Measurements from ENCODE around the gene SSH2. TPM values are rescaled to one million over a fixed set of nuclear protein-coding genes. Genes with fewer than 3 reads are reported as not detected.
A peak's percentile ranks its signal among the peaks of the same experiment; 100 is the strongest.

SSH2 gene
- total RNA-seq, 4 donors from 2014 or later = 20.7 to 31.1 (median 23.1) TPM

DNA sequence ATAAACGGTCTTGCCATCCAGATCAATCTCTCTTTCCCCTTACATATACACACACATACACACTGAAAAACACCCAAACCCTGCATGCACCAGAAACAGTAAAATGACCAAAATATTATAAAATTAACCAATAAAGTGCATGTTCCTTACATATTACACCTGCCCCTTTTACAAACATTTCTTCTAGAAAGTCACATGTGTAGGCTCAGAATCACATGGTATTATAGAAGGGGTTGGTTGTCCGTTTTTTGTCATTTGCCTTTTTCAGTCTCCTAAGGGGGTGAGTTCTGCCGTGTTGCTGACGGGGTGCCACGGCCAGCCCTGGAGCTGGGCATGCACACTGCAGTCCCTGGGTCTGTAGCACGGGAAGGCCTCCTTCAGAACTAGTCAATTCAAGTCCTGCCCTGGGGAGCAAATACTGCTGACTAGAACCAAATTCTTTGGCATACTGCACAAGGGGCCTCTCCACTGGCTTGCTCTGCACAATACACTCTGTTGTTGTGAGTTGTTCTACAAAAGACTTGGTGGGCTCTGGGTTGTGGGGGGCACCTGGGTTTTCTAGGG, 299.3 kb downstream of the SSH2 start:
- Histone ChIP-seq H3K4me3 (no peak overlapping the region), H3K27me3 (no peaks in the 10 kb centered on the region), H3K27ac (replicated peaks in 1 of 4) (no peak overlapping the region), H3K9me3 (no peaks in the 10 kb centered on the region), H3K36me3 (peaks cover 13 to 63% (median 37%) of the 10 kb centered on the region in 4 donors), H3K4me1 (peaks cover 5 to 30% (median 26%) of the 10 kb centered on the region in 4 donors)
- DNase-seq (ENCODE audit: extremely low spot score) = no peak
- WGBS = 75% methylated on average over 6 of the region's 6 CpGs
- TF ChIP-seq EP300 (IDR thresholded peaks at IDR 0.05) = no peak
- intact Hi-C loops (cut with DNase I) = no loop called here

DNA sequence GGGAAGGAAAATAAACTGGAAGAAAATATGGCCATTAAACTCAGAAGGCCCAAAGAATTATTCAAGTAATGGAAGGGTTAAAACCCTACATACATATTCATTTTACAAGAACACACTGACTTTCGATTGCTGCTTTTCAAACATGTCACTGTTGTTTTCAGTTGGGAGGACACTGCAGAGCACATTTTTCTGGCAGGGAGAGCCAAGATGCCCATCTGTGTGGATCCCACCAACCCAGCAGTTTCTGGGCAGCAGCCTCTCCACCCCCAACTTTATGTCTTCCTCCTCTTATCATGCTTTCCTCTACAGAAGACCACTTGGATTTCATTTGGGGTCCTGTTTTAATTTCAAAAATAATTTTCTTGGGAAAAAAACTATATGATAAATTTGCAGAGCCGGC, 300.2 kb downstream of the SSH2 start:
- DNase-seq (ENCODE audit: extremely low spot score) = no peak
- TF ChIP-seq POLR2AphosphoS5 (IDR thresholded peaks at IDR 0.05) = no peak
- no peak for TF ChIP-seq EP300 (IDR thresholded peaks at IDR 0.05)
- TF ChIP-seq, protein P1, sequence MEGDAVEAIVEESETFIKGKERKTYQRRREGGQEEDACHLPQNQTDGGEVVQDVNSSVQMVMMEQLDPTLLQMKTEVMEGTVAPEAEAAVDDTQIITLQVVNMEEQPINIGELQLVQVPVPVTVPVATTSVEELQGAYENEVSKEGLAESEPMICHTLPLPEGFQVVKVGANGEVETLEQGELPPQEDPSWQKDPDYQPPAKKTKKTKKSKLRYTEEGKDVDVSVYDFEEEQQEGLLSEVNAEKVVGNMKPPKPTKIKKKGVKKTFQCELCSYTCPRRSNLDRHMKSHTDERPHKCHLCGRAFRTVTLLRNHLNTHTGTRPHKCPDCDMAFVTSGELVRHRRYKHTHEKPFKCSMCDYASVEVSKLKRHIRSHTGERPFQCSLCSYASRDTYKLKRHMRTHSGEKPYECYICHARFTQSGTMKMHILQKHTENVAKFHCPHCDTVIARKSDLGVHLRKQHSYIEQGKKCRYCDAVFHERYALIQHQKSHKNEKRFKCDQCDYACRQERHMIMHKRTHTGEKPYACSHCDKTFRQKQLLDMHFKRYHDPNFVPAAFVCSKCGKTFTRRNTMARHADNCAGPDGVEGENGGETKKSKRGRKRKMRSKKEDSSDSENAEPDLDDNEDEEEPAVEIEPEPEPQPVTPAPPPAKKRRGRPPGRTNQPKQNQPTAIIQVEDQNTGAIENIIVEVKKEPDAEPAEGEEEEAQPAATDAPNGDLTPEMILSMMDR (IDR thresholded peaks at IDR 0.05) = no peak
- no peak for TF ChIP-seq POLR2A (IDR thresholded peaks at IDR 0.05; ENCODE audit: low read depth)
- H3K9me3 ChIP-seq = no peaks in the 10 kb centered on the region
- H3K36me3 ChIP-seq = peaks cover 13 to 54% (median 28%) of the 10 kb centered on the region in 4 donors
- no peak overlapping the region for H3K4me3 ChIP-seq
- no peaks in the 10 kb centered on the region for H3K27me3 ChIP-seq
- no peak overlapping the region for H3K27ac ChIP-seq (replicated peaks in 1 of 4)
- WGBS = 80% methylated on average over 2 of the region's 2 CpGs
- intact Hi-C loops (cut with DNase I) = loop anchor here (5.0 to 10.0 kb wide), 2 partner anchors 43 to 295 kb away; partner anchors contain the start of gene GIT1
- peaks cover 10 to 30% (median 26%) of the 10 kb centered on the region in 4 donors for H3K4me1 ChIP-seq

DNA sequence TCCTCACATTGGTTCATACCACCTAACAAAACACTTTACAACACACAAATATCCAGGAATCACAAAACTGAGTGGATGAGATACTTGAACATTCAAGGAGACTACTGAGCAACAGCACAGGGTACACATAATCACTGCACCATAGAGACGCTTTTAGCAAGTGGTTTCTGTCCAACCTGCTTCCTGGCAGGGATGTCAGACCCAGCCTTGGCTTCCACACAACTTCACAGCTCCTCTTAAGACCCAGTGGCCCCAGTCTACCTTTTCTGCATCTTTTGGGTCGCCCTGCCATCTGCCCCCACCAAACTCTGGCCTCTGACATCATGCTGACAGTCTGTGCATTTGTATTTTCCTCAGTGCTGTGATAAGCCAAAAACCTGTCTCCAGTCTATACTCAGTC, 301.4 kb downstream of the SSH2 start:
- Histone ChIP-seq H3K36me3 (peaks cover 13 to 42% (median 24%) of the 10 kb centered on the region in 4 donors), H3K4me1 (peaks cover 6 to 30% (median 26%) of the 10 kb centered on the region in 4 donors), H3K4me3 (no peak overlapping the region), H3K27me3 (no peaks in the 10 kb centered on the region), H3K9me3 (no peaks in the 10 kb centered on the region), H3K27ac (replicated peaks in 1 of 4) (peak overlapping the region; percentile 50 to 67 (median 62))
- TF ChIP-seq, protein P1 (IDR thresholded peaks at IDR 0.05) = no peak
- TF ChIP-seq EP300 (IDR thresholded peaks at IDR 0.05) (no peak), POLR2A (IDR thresholded peaks at IDR 0.05; ENCODE audit: low read depth) (no peak), POLR2AphosphoS5 (IDR thresholded peaks at IDR 0.05) (no peak)
- no peak for DNase-seq (ENCODE audit: extremely low spot score)
- intact Hi-C loops (cut with DNase I) = loop anchor here (5.0 to 10.0 kb wide), 2 partner anchors 41 to 296 kb away; partner anchors contain the start of gene GIT1
- WGBS = 58% methylated on average over 2 of the region's 2 CpGs

DNA sequence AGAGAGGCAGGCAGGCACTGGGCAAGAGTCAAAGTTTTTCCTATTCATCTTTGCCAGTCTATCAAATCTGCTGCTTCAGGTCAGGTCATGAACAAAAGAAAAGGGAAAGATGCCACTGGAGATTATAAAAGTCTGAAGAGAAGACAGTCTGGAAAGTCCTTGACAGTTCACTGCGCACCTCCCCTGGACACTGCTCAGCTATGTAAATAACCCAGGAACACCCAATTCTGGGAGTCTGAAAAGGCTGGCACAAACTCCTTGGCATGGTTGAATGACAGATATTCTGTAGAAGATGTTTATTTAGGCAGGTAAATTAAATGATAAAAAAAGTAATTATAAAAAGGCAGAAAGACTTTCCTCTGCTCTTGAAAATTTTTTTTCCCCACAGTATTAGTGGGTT, 302.1 kb downstream of the SSH2 start:
- Histone ChIP-seq H3K27me3 (no peaks in the 10 kb centered on the region), H3K4me1 (peaks cover 10 to 35% (median 31%) of the 10 kb centered on the region in 4 donors), H3K4me3 (no peak overlapping the region), H3K36me3 (peaks cover 13 to 42% (median 24%) of the 10 kb centered on the region in 4 donors), H3K27ac (replicated peaks in 1 of 4) (peak overlapping the region; percentile 35 to 67 (median 62)), H3K9me3 (no peaks in the 10 kb centered on the region)
- WGBS = 83% methylated on average over 1 of the region's 1 CpG
- intact Hi-C loops (cut with DNase I) = loop anchor here (5.0 to 10.0 kb wide), 2 partner anchors 41 to 297 kb away; partner anchors contain the start of gene GIT1
- DNase-seq (ENCODE audit: extremely low spot score) = no peak
- TF ChIP-seq, protein P1 (IDR thresholded peaks at IDR 0.05) = no peak

DNA sequence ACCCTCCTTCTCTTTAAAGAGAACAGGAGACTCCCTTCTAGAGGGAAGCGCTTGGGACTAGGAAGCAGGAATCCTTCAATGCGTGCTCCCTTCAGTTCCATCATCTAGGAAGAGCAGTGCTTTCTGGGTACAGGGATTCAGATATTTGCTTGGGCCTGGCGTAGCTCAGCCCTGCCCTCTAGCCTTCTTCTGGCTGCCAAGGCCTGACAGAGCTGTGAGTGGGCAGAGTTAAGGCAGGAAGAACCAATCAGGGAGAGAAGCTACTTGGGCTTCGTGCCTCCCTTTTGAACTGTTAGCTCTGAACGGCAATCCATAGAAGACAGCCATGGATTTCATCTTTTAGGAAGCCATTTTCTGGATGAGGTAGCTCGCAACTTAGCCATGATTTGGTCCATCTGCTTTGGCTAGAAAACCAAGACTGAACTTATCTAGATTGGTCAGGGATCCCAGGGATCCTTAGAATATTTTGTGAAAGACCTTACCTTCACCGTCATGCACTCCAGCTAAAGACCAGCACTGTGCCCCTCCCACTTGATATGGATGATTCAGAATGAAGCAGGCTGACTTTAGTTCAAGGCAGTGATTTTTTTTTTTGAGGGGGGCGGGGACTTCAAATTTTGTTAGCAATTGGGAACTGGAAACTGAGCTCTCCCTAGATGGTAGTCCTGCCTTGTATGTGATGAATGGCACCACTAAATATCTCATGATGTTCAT, 304.8 kb downstream of the SSH2 start:
- Histone ChIP-seq H3K36me3 (peaks cover 0 to 17% (median 2%) of the 10 kb centered on the region in 4 donors), H3K27me3 (no peaks in the 10 kb centered on the region), H3K27ac (replicated peaks in 1 of 4) (peak overlapping the region in 1 of 4 donors; percentile 13), H3K9me3 (no peaks in the 10 kb centered on the region), H3K4me3 (no peak overlapping the region), H3K4me1 (peaks cover 33 to 62% (median 58%) of the 10 kb centered on the region in 4 donors)
- intact Hi-C loops (cut with DNase I) = loop anchor here (5.0 to 10.0 kb wide), 2 partner anchors 38 to 300 kb away; partner anchors contain the start of gene GIT1
- WGBS = 84% methylated on average over 8 of the region's 8 CpGs
- TF ChIP-seq POLR2AphosphoS5 (IDR thresholded peaks at IDR 0.05) (no peak), POLR2A (IDR thresholded peaks at IDR 0.05; ENCODE audit: low read depth) (no peak)
- DNase-seq (ENCODE audit: extremely low spot score) = no peak
